ENCODE data around the gene SLC25A6. TPM values are rescaled to one million over a fixed set of nuclear protein-coding genes. Genes with fewer than 3 reads are reported as not detected.
"Not testable (repeated sequence)": the region's sequence is repeated elsewhere in the genome, so short reads cannot be mapped to it uniquely, and the experiment has no call there.

The SLC25A6 gene
- total and polyA plus RNA-seq, 2 donors (not counting 3 experiments of a cell fraction or from before 2014, with no cell fraction given), result 410 to 1,153 TPM

GRCh38 chrX:1349606-1350005 is 42.3 kb downstream of the SLC25A6 start:
- dilution Hi-C loops (cut with MboI; ENCODE audit: extremely low pct_ligation_motif_present, low sequenced_read_pairs); H3K9me3 ChIP-seq (replicated peaks; ENCODE audit: control insufficient read depth, insufficient read depth, low read length); intact Hi-C loops (cut with micrococcal nuclease); H3K4me1 ChIP-seq (ENCODE audit: control insufficient read depth, extremely low read depth, insufficient read depth, low read length); FAIRE-seq; H3K9me1 ChIP-seq (replicated peaks; ENCODE audit: control insufficient read depth, extremely low read depth, insufficient read depth, low read length); H3K79me2 ChIP-seq (ENCODE audit: control insufficient read depth, insufficient read depth, low read length); H3K27ac ChIP-seq (ENCODE audit: insufficient read depth, low read depth, low read length); H2AFZ ChIP-seq (ENCODE audit: low read depth, low read length); H3K4me3 ChIP-seq (replicated peaks in 1 of 3; ENCODE audit: insufficient read depth in 1 of 3, low read depth in 1 of 3, low read length in 3 of 3); H3K9ac ChIP-seq (replicated peaks; ENCODE audit: extremely low read depth, insufficient read depth, low read length); H3K36me3 ChIP-seq (ENCODE audit: control insufficient read depth in 2 of 2, extremely low read depth in 1 of 2, insufficient read depth in 2 of 2, low read length in 2 of 2); H4K20me1 ChIP-seq (replicated peaks; ENCODE audit: control insufficient read depth, extremely low read depth, insufficient read depth, low read length); CTCF ChIA-PET; BruUV-seq (replicated peaks); DNase-seq (ENCODE audit: low read depth, low spot score); POLR2A ChIA-PET; H3K27me3 ChIP-seq (ENCODE audit: control insufficient read depth in 2 of 2, insufficient read depth in 2 of 2, low read length in 2 of 2); H3K4me2 ChIP-seq (ENCODE audit: insufficient read depth, low read length): not testable (repeated sequence)

- POLR2A ChIA-PET, result no interaction called here
- H3K9me3 ChIP-seq (replicated peaks; ENCODE audit: control insufficient read depth, insufficient read depth, low read length), result no peaks in the 10 kb centered on the region
- no peak overlapping the region for H2AFZ ChIP-seq (ENCODE audit: low read depth, low read length)
- no peak for FAIRE-seq
- no peak overlapping the region for H3K9ac ChIP-seq (replicated peaks; ENCODE audit: extremely low read depth, insufficient read depth, low read length)
- H3K27me3 ChIP-seq (ENCODE audit: control insufficient read depth in 2 of 2, insufficient read depth in 2 of 2, low read length in 2 of 2), result no peaks in the 10 kb centered on the region
- TF ChIP-seq CTCF (IDR thresholded peaks at IDR 0.05; ENCODE audit: extremely low read depth in 1 of 2, insufficient read depth in 1 of 2, low read depth in 1 of 2, low read length in 2 of 2) (no peak), POLR2A (IDR thresholded peaks at IDR 0.05; ENCODE audit: low read depth, low read length) (no peak), POLR2AphosphoS5 (IDR thresholded peaks at IDR 0.05; ENCODE audit: insufficient read depth, low read depth, low read length) (no peak), EZH2 (IDR thresholded peaks at IDR 0.05; ENCODE audit: borderline replicate concordance, low read depth, low read length, severe bottlenecking) (no peak), FOS (IDR thresholded peaks at IDR 0.05; ENCODE audit: borderline replicate concordance, insufficient read depth, low read length) (no peak), GATA2 (IDR thresholded peaks at IDR 0.05; ENCODE audit: insufficient read depth, insufficient read length, low read depth, low read length) (no peak), MYC (IDR thresholded peaks at IDR 0.05; ENCODE audit: low read depth, low read length) (no peak), JUN (IDR thresholded peaks at IDR 0.05; ENCODE audit: borderline replicate concordance, insufficient read depth, insufficient read length, low read depth) (no peak)
- TF ChIP-seq, protein P1, sequence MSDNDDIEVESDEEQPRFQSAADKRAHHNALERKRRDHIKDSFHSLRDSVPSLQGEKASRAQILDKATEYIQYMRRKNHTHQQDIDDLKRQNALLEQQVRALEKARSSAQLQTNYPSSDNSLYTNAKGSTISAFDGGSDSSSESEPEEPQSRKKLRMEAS (IDR thresholded peaks at IDR 0.05; ENCODE audit: insufficient read depth, insufficient read length), result no peak
- no peaks in the 10 kb centered on the region for H3K9me1 ChIP-seq (replicated peaks; ENCODE audit: control insufficient read depth, extremely low read depth, insufficient read depth, low read length)
- no peaks in the 10 kb centered on the region for H4K20me1 ChIP-seq (replicated peaks; ENCODE audit: control insufficient read depth, extremely low read depth, insufficient read depth, low read length)
- H3K4me2 ChIP-seq (ENCODE audit: insufficient read depth, low read length), result no peak overlapping the region
- H3K36me3 ChIP-seq (ENCODE audit: control insufficient read depth in 2 of 2, extremely low read depth in 1 of 2, insufficient read depth in 2 of 2, low read length in 2 of 2), result no peaks in the 10 kb centered on the region
- peaks cover 9% of the 10 kb centered on the region for H3K4me1 ChIP-seq (ENCODE audit: control insufficient read depth, extremely low read depth, insufficient read depth, low read length)
- DNase-seq (ENCODE audit: low read depth, low spot score), result no peak
- CTCF ChIA-PET, result no interaction called here
- intact Hi-C loops (cut with micrococcal nuclease), result no loop called here
- no peak overlapping the region for H3K4me3 ChIP-seq (replicated peaks in 1 of 3; ENCODE audit: insufficient read depth in 1 of 3, low read depth in 1 of 3, low read length in 3 of 3)
- H3K79me2 ChIP-seq (ENCODE audit: control insufficient read depth, insufficient read depth, low read length), result no peaks in the 10 kb centered on the region
- BruUV-seq (replicated peaks), result no TSS peak
- dilution Hi-C loops (cut with MboI; ENCODE audit: extremely low pct_ligation_motif_present, low sequenced_read_pairs), result no loop called here
- no peak overlapping the region for H3K27ac ChIP-seq (ENCODE audit: insufficient read depth, low read depth, low read length)
Observed at GRCh38 chrX:1341545-1342184, 50.2 kb downstream of the SLC25A6 start.

Data from endothelial cell of umbilical vein (primary cell).